Pancreas (tissue), 10 donors: ENCODE data around the gene FSTL4. TPM values are rescaled to one million over a fixed set of nuclear protein-coding genes. Genes with fewer than 3 reads are reported as not detected.

Experiments
- ATAC-seq, 4 donors: fragments of 200-7000 bp; cut with Tn5 transposase; one replicate each; pipeline versions ENCODE4 v1.8.0 to v1.9.1; 2020; ENCODE audit warnings: mild to moderate bottlenecking in 4 of 4, moderate library complexity in 4 of 4
- DNase-seq, 6 donors: peaks; one replicate each; pipeline ENCODE4 v3.0.0-alpha.2; 2020
- FAIRE-seq: peaks from 2 replicates; lab custom pipeline; 2012; peaks lifted over from hg19 to GRCh38; lab: Jason Lieb, UNC
- H3K27ac ChIP-seq, 4 donors: fragments of 200-600 bp; sonication (generic); 1 replicate in 3 of 4; 2 replicates in 1 of 4; pipeline versions ENCODE4 v1.5.0 to v1.8.0; 2020
- H3K27me3 ChIP-seq, 4 donors: fragments of 200-600 bp; one replicate each; pipeline ENCODE4 v1.8.0; 2021
- H3K36me3 ChIP-seq, 3 donors: fragments of 200-600 bp; sonication (generic) in 1 of 3; one replicate each; pipeline versions ENCODE4 v1.5.0 to v1.8.0; 2020 to 2021
- H3K4me1 ChIP-seq, 3 donors: fragments of 200-600 bp; one replicate each; pipeline ENCODE4 v1.8.0; 2021
- H3K4me3 ChIP-seq, 4 donors: fragments of 200-600 bp; sonication (generic) in 2 of 4; one replicate each; pipeline versions ENCODE4 v1.5.0 to v1.8.0; 2020 to 2021
- H3K9me3 ChIP-seq, 4 donors: fragments of 200-600 bp; one replicate each; pipeline ENCODE4 v1.8.0; 2021
- CTCF ChIP-seq, 4 donors: fragments of 200-600 bp; sonication (generic) in 3 of 4; IDR thresholded peaks; one replicate each; pipeline versions ENCODE4 v1.5.0 to v1.8.0; 2021; ENCODE audit warnings: antibody characterized with exemption in 4 of 4
- WGBS, 2 donors: extraction: QIAGEN DNeasy Blood & Tissue Kit; methylation state at CpG; one replicate each; pipeline ENCODE4 v1.1.7; 2013; 5-methylcytosine and 5-hydroxymethylcytosine counted together
- intact Hi-C, 3 donors: fragments of 100-400 bp; cut with DNase I; formaldehyde crosslinking; loops; one replicate each; pipeline versions ENCODE4 v1.11.1 to v1.14.2; 2022
- polyA plus RNA-seq, 2 donors: library from polyadenylated mRNA; stranded (reverse); fragments of 200-250 nt; gene quantifications; one replicate each; pipeline ENCODE4 v1.2.3, GENCODE V29; 2013
- total RNA-seq, 6 donors: library from RNA; stranded (reverse); fragmentation: NEBNext Ultra II Directional in 4 of 6; extraction: Animal tissue kit (Norgen Biotek cat#: 25700) in 4 of 6; gene quantifications; one replicate each; pipeline versions ENCODE4 v1.2.1 to v1.2.4, GENCODE V29; 2021 to 2023
- donor health status: healthy with polysubstance abuse.
- donor health status: DM: no; HTN: no; CAD: no; lungs with moderate emphysema.
- donor health status: DM: no; HTN: no; CAD: no.
- donor health status: control.
- donor health status: control.
- donor health status: Bipolar disorder and iron deficiency.
- donor health status: DM: yes; HTN: yes; CAD: no.
- donor health status: DM: no; HTN: no; CAD: no.
- donor health status: DM: no; HTN: no; CAD: no.
- donor health status: DM: yes; HTN: yes; CAD: no.

FSTL4 gene
- total and polyA plus RNA-seq, 8 donors: 0.68 to 2.4 (median 1.4) TPM

- DNase-seq: no peak
- whole genome bisulfite sequencing, 2 donors: 83 to 86% methylated on average over 8 of the region's 8 CpGs
- no peak for ATAC-seq
These were observed 271.5 kb downstream of the FSTL4 start for GRCh38 chr5:133340822-133341221.

DNA sequence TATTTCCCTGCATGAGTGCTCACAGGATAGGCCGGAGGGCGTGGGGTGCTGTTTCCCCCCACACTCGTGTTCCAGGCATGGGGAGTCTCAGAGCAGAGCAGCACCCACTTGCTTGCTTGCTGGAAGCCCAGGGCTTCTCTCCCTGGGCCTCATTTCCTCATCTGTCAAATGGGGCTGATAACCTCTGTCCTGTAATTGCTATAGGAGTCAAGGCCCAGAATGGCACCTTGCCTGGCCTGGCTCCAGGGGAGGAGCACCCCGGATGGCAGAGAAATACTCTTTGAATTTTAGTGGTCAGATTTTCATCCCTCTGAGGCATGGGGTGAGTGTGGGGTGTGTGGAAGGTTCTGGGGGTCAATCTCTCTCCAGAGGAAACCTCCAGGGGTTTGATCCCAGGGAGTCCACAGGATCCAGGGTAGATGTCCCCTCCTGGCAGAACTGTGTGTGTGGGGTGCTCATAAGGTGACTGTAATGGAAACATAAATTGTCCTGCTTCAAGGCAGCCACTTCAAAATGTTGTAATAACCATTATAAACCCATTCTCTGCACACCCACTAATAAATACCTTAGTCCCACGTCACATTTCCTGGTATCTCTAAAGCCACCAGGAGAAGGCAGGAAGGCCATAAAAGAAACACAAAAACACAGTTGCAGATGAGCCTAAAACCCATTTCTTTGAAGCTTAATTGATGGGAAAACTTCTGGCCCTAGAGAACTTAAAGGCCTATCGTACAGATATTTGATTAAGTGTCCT lies 272.2 kb downstream of the FSTL4 start:
- DNase-seq (no peak), ATAC-seq (no peak), FAIRE-seq (no peak)
- WGBS, 2 donors: 79 to 83% methylated on average over 6 of the region's 6 CpGs
- no peaks in the 10 kb centered on the region for H3K9me3 ChIP-seq
- no peaks in the 10 kb centered on the region for H3K27me3 ChIP-seq
- H3K27ac ChIP-seq: no peak overlapping the region
- no peak for TF ChIP-seq CTCF (IDR thresholded peaks at IDR 0.05)
- H3K36me3 ChIP-seq: no peaks in the 10 kb centered on the region
- intact Hi-C loops: no loop called here
- H3K4me1 ChIP-seq: no peaks in the 10 kb centered on the region
- no peak overlapping the region for H3K4me3 ChIP-seq

More at GRCh38 chr5:133340822-133341221, 271.5 kb downstream of the FSTL4 start:
- intact Hi-C loops: no loop called here
- no peak overlapping the region for H3K27ac ChIP-seq
- H3K9me3 ChIP-seq: no peaks in the 10 kb centered on the region
- no peaks in the 10 kb centered on the region for H3K36me3 ChIP-seq
- no peak overlapping the region for H3K4me3 ChIP-seq
- no peaks in the 10 kb centered on the region for H3K4me1 ChIP-seq
- TF ChIP-seq CTCF (IDR thresholded peaks at IDR 0.05): no peak
- no peaks in the 10 kb centered on the region for H3K27me3 ChIP-seq
- FAIRE-seq: no peak

DNA sequence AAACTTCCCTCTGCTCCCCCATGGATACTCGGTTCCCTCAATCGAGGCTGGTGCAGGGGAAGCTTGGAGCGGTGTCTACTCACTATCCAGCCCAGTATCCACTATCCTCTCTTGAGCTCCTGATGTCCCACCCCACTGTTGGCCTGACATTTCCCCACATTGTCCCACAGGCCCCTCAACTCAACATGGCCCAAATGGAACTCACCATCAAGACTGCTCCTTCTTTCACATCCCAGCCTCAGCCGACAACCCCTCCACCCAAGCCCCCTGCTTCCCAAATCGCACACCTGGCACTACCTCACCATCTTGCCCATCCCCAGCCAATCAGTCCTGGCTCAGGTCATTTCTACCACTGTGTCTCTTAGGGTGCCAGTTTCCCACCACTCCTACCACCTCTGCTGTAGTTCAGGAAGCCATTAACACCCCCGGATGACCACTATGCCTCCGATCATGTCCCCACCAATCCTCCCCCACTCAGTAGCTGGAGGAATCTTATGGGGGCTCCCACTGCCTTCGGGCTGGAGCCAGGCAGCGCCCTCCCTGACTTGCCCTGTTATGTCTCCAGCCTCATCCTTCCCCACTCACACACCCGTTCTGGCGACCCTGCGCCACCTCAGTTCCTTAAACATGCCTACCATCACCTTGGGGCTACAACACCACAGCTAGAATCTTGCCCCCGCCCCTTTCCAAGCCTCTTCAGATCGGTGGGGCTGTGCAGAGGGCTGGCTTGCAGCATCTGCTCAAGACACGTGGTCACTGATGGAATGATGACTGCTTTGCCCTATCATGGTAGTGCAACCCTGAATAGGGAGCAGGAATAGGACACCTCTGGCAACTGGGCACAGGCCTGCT lies 273.6 kb downstream of the FSTL4 start:
- no peaks in the 10 kb centered on the region for H3K4me1 ChIP-seq
- WGBS, 2 donors: 84 to 94% methylated on average over 15 of the region's 15 CpGs
- ATAC-seq (no peak), FAIRE-seq (no peak), DNase-seq (no peak)
- intact Hi-C loops: no loop called here
- no peaks in the 10 kb centered on the region for H3K36me3 ChIP-seq
- no peaks in the 10 kb centered on the region for H3K9me3 ChIP-seq
- no peaks in the 10 kb centered on the region for H3K27me3 ChIP-seq
- H3K4me3 ChIP-seq: no peak overlapping the region
- no peak for TF ChIP-seq CTCF (IDR thresholded peaks at IDR 0.05)
- H3K27ac ChIP-seq: no peak overlapping the region

DNA sequence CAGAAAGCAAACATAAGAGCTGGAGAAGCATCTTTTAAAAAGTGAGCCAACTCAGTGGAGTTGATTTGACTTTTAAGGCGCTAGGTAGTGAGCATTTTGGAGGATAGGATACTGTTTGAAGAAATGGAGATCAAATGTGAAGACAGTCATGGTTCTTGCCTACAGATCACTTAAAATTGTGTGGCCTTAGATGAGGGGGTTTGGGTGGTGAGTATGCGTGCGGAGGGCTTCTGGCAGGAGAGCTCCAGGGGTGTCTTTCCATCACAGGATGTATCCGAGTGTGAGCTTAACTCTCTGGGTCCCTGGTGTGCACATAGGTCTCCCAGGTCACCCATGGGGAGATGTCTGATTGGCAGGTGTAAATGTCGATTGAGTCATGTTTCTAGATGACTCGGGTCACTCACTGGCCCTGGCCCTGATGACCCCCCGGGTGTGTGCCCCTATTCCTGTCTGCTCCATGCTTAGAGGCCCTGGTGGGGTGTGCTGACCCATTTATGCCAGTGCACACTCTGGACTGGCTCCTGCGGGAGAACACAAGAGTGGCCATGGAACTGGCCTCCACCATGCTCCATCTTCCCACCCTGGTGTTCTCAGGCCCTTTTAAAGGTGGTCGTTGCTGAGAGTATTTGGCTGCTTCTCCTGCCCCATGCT lies 274.4 kb downstream of the FSTL4 start:
- FAIRE-seq (no peak), DNase-seq (no peak), ATAC-seq (no peak)
- H3K36me3 ChIP-seq: no peaks in the 10 kb centered on the region
- H3K9me3 ChIP-seq: no peaks in the 10 kb centered on the region
- WGBS, 2 donors: 84 to 87% methylated on average over 9 of the region's 9 CpGs
- no peaks in the 10 kb centered on the region for H3K27me3 ChIP-seq
- intact Hi-C loops: no loop called here
- TF ChIP-seq CTCF (IDR thresholded peaks at IDR 0.05): no peak
- H3K4me1 ChIP-seq: no peaks in the 10 kb centered on the region
- no peak overlapping the region for H3K4me3 ChIP-seq
- H3K27ac ChIP-seq: no peak overlapping the region
